T-helper 22 cell (primary cell): ENCODE data around the gene GSTM1.
"Not testable (repeated sequence)": the region's sequence is repeated elsewhere in the genome, so short reads cannot be mapped to it uniquely, and the experiment has no call there.

ENCODE experiments used
- DNase-seq: peaks from one replicate; pipeline ENCODE4 v3.0.0-alpha.2; 2020; ENCODE audit warnings: low read depth

The GSTM1 gene

DNA sequence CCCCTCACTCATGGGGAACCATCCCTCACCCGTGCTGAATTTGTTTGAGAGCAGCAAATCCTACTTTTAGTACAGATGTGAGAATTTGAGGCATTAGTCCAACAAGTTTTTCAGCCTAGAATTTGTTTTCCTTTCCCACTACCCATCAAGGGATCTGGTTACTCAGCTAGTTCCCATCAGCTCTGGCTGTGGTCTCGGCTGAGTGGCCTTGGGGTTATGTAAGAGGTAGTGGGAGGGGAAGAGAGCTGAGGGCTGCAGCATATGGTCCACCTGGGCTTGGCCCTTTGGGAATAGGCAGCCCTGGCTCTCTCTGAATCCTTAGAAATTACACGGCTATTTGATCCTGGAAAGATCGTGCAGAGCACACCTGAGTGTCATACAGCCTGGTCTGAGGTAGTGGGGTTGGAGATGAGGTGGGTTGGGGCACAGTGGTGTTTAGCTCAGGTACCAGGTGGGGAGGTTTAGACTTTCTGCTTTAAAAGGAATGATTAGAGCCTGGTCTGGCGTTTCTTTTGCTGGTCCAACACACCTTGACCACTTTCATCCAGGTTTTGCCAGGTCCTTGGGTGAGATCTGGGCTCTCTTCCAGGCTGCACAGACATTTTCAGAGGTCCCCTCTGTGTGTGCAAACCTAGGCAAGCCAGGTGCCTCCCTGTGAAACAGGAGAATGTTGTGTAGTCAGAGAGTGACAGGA is 27.5 kb upstream of the GSTM1 start:
- no peak for DNase-seq

DNA sequence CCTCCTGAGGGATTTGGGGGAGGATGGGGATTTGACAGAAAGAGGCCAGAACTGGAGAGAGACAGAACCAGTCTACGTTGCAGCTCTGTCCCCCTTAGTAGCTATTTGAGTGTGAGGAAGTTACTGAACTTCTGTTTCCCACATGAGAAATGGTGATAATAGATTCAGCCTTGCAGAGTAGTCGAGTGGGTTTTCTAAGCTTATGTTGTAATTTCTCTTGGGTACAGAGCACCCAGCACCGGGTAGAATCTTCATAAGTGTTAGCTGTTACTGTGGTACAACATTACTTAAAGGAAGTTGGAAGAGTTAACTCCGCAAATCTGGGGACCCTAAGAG is 27.0 kb upstream of the GSTM1 start:
- DNase-seq: not testable (repeated sequence)

DNA sequence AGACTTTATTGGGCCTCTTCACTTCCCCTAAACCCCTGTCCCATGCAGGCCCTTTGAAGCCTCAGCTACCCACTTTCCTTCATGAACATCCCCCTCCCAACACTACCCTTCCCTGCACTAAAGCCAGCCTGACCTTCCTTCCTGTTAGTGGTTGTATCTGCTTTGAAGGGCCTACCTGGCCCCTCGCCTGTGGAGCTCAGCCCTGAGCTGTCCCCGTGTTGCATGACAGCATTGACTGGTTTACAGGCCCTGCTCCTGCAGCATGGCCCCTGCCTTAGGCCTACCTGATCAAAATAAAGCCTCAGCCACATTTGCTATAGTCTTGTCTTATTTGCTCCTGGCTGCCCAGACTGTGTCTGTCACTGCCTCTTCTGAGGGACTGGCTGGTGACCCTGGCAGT is 26.2 kb upstream of the GSTM1 start:
- DNase-seq: no peak

DNA sequence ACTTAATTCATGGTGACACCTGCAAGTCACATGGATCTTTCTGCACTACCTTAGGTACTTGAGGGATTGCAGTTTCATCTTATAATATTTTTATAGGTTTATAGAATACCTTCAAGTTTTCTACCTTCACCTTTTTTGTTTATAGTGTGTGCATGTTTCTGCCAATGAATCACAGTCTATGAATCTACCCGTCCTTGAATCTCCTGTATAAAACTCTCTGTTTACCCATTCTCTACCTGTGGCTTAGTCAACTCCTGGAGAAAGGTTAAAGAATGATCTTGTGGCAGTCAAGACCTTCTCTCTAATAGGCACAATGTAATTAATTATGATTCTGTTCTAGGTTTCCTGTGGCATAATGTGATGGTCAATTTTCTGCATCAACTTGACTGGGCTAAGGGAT is 22.9 kb upstream of the GSTM1 start:
- no peak for DNase-seq

DNA sequence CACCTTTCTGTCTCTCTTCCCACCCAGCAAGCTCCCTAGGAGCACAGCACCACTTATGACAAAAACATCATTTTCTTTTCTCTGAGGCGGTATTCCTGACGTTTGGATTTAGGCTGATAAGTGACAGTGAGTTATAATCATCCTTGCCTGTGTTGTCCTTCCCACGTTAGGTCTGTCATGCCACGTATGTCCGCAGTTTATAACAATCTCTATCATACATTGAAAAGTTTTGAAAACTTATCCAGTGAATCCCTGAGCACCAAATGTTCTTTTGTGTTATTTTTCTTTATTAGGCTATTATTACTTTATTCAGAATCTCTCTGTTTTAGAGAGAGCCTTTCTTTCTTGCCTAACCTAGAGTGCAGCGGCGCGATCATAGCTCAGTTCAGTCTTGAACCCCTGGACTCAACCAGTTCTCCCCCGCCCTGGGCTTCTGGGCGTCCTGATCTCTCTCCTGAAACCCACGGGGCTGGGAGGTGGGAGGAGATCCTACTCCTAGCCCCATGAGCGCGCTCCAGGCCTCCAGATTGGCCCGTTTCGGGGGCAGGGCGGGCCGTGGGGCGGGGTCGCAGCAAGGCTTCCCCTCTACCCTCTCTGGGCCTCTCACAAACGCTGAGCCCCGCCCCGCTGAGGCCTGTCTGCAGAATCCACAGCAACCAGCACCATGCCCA is 20.0 kb upstream of the GSTM1 start, which contains the start of gene GSTM2:
GSTM2 (plus strand) TSS at position 606 of the 671 bp plus-strand sequence; CDS start at position 665, 59 bp downstream.
- DNase-seq: peak; percentile 66

DNA sequence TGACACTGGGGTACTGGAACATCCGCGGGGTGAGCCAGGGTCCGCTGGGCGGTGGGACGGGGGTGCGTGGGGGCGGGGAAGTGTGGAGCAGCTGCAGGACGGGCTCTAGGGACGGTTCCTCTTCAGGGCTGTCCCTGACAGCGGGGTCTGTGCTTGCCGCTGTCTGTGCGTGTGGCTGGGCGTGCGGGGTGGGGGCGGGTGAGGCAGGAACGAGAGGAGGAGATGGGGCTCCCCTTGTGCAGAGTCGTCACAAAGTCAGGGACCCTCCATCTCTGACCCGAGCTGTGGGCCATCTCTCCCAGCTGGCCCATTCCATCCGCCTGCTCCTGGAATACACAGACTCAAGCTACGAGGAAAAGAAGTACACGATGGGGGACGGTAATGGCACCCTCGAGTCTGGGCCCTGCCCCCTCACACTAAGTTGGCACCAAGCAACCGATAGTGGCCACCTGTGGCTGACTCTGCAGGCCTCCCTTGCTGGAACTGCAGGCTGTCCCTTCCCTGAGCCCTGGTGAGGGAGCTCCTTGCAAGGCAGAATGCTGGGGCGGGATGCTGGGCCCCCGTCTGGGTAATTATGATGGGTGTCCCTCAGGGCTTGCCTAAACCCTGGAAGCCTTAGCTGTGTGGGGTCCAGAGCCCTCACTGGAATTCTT is 19.4 kb upstream of the GSTM1 start:
- DNase-seq: no peak

DNA sequence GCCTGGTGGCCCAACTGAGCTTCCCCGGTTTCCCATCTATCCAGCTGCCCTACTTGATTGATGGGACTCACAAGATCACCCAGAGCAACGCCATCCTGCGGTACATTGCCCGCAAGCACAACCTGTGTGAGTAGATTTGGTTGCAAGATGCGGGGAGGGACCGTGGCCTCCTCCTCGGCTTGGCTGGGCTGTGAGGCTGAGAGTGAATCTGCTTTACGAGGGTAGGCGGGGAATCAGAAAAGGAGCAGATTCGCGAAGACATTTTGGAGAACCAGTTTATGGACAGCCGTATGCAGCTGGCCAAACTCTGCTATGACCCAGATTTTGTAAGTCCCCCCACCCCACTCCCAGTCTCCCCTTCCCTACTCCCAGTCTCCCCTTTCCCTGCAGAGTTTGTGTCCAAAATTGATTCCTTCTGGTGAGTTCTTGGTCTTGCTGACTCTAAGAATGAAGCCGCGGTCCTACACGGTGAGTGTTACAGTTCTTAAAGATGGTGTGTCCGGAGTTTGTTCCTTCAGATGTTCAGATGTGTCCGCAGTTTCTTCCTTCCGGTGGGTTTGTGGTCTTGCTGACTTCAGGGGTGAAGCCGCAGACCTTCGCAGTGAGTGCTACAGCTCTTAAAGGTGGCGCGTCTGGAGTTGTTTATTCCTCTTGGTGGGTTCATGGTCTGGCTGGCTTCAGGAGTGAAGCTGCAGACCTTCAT is 18.2 kb upstream of the GSTM1 start:
- DNase-seq: no peak

DNA sequence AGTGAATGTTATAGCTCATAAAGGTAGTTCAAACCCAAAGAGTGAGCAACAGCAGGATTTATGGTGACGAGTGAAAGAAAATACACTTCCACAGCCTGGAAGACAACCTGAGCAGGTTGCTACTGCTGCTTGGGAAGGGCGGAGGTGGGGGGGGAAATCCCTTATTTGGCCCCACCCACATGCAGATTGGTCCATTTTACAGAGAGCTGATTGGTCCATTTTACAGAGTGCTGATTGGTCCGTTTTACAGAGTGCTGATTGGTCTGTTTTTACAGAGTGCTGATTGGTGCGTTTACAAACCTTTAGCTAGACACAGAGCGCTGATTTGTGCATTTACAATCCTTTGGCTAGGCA is 17.7 kb upstream of the GSTM1 start:
- DNase-seq: not testable (repeated sequence)

DNA sequence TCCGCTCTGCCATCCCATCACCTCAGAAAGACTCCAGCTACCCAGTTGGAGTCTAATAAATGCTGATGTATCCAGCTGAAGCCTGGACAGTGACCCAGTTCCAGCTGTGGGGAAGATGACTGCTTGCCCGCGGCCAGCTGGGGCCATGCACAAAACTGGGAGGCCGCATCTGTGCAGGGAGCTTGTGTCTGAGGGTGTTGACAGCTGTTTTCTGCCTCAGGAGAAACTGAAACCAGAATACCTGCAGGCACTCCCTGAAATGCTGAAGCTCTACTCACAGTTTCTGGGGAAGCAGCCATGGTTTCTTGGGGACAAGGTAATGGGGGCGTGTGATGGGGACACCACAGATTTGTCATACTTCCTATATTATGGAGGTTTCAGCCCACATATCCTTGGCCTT is 16.6 kb upstream of the GSTM1 start:
- DNase-seq: no peak

DNA sequence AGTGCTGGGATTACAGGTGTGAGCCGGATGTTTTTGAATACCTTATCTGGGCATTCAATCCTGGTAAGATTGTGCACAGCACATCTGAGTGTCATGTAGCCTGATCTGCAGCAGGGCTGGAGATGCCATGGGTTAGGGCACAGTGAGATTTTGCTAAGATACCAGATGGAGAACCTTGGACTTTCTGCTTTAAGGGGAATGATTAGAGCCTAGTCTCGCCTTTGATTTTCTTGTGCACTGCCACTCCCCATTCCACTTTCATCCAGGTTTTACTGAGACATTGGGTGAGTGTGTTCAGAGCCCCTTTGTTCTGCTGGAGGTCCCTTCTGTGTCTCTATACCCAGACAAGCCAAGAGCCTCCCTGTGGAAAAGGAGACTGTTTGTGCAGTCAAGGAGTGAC is 13.8 kb upstream of the GSTM1 start:
- not testable (repeated sequence) for DNase-seq

DNA sequence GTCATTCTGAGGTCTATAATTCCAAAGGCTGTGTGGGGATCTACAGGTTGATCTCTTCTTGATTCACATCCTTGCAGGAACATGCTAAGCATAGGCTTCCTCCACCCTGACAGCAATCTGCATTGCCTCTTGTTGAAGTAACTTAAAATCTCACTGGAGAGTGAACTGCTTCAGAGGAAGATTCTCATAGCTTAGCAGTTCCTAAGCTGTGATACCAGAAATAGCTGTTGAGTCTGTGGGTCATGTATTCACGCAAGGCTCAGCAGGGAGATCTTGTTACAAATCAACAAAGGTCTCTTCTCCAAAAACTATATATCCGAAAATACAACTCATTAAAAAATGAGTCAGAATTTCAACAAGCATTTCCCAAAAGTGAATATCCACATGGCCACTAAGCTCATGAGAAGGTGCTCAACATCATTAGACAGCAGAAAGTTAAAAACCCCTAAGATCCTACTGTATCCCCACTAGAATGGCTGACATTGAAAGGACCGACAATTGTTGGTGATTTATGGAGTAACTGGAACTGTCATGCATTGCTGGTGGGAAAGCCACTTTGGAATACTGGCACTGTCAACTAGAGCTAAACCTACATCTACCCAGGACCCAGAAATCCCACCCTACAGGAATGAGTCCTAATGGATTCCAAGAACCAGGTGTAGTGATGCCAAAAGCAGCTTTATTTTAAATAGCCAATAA is 10.8 kb upstream of the GSTM1 start:
- not testable (repeated sequence) for DNase-seq

DNA sequence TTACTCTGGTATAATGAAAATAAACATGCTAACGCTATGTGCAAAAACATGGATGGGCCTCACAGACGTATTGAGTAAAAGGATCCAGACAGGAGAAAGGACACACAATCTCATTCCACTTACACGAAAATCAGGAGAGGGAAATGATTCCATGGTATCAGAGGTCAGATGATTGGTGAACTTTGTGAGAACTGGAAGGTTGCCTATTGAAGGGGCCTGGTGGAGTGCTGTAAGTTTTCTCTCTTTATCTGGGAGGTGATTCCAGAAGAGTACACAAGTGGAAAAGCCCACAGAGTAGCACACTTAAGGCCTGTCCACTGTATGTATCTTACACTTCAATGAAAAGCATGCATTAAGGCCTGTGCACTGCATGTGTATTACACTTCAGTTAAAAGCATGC is 10.2 kb upstream of the GSTM1 start:
- DNase-seq: no peak

DNA sequence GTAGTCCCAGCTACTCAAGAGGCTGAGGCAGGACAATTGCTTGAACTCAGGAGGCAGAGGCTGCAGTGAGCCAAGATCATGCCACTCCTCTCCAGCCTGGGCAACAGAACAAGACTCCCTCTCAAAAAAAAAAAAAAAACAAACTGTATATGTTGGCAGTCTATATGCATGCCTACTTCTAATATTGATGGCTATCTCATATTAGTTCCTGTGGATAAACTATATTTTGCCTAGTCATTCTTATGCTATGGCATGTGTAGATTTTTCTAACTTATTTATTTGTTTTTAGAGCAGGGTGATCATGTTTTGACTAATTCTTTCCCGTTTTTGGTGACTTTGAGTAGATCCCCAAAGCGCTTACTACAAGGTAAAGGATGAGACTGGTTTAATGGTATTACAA is 9.0 kb upstream of the GSTM1 start:
- DNase-seq: not testable (repeated sequence)

DNA sequence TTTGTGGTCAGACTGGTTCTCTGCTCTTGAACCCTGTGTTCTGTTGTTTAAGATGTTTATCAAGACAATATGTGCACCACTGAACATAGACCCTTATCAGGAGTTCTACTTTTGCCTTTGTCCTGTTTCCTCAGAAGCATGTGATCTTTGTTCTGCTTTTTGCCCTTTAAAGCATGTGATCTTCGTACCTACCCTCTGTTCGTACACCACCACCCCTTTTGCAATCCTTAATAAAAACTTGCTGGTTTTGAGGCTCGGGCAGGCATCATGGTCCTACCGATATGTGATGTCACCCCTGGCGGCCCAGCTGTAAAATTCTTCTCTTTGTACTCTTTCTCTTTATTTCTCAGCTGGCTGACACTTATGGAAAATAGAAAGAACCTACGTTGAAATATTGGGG is 2.8 kb upstream of the GSTM1 start:
- not testable (repeated sequence) for DNase-seq

DNA sequence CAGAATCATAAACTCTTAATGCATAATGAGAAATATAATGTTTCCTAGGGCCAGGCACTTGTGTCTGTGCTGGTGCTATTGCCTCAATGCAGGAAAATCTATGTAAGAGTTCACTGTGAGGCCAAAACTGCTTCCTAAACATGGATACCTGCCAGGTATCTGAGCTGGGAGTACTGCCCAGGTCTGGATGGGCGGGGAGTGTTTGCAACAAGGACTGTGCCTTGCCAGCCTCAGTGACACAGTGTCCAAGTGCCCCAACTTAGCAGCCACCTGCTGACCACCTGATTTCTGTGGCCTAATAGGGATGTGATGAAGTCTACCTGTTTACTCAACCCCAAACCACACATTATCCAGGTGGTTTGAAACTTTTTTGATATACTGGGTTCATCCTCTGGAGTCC is 2.2 kb upstream of the GSTM1 start:
- DNase-seq: not testable (repeated sequence)

DNA sequence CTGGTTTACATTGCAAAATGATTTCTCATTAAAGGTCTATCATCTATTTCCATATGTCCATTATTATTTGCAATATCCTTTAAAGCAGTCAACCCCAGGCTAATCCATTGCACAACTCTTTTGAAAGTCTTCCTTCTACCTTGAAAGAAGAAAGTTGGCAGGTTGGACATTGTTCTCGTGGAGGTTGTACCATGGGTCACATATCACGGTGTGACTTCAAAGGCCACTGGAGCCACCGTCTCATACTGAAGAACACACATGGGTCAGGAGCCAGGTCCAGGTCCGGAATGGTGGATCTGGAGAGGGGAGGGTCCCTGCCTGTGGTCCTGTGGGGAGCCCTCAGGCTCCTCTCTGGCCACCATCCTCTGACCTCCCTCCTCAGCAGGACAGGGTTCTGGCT is 1.7 kb upstream of the GSTM1 start:
- DNase-seq: not testable (repeated sequence)

DNA sequence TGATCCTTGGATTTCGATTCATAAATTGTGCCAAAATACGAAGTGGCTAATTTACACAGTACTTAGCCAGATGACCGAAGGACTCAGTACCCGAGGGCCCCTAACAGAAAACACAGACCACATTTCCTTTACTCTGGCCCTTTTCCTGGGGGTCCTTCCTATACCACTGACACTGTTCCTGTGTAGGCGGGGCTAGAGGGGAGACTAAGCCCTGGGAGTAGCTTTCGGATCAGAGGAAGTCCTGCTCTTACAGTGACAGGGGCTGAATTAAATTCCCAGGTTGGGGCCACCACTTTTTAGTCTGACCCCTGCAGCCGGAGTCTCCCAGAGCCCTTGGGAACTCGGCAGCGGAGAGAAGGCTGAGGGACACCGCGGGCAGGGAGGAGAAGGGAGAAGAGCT is 508 bp upstream of the GSTM1 start:
- DNase-seq: not testable (repeated sequence)

DNA sequence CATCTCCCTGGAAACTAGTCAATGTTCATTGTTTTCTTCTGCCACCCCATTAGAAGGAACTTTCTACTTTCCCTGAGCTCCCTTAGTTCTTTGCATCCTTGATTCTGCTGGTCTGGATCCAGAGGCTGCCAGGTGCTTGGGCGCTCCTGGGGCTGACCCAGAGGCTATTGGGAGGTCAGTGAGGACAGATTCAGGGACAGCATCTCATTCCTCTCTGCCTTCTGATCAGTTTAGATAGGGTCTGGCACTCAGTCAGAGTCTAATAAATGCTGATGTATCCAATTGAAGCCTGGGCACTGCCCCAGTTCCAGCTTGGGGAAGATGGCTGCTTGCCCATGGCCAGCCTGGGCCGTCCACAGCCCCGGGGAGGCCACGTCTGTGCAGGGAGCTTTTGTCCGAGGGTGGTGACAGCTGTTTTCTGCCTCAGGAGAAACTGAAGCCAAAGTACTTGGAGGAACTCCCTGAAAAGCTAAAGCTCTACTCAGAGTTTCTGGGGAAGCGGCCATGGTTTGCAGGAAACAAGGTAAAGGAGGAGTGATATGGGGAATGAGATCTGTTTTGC is 2.3 kb downstream of the GSTM1 start:
- DNase-seq: no peak

DNA sequence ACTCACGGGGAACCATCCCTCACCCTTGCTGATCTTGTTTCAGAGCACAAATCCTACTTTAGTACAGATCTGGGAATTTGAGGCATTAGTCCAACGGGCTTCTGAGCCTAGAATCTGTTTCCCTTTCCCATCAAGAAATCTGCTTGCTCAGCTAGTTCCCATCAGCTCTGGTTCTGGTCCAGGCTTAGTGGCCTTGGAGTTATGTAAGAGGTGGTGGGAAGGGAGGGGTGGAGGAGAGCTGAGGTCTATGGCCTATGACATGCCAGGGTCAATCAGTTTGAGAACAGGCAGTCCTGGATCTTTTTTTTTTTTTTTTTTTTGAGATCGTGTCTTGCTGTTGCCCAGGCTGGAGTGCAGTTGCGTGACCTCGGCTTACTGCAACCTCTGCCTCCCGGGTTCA is 4.1 kb downstream of the GSTM1 start:
- no peak for DNase-seq

DNA sequence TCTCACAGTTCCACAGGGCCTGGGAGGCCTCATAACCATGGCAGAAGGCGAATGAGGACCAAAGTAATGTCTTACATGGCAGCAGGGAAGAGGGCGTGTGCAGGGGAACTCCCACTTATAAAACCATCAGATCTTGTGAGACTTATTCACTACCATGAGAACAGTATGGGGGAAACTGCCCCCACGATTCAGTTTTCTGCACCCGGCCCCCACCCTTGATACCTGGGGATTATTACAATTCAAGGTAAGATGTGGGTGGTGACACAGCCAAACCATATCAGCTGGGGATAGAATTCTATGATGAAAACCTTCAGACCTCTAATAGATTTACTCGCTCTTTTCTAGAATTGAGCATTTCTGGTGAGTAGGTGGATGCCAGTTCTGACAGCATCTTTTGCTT is 6.8 kb downstream of the GSTM1 start:
- DNase-seq: not testable (repeated sequence)

DNA sequence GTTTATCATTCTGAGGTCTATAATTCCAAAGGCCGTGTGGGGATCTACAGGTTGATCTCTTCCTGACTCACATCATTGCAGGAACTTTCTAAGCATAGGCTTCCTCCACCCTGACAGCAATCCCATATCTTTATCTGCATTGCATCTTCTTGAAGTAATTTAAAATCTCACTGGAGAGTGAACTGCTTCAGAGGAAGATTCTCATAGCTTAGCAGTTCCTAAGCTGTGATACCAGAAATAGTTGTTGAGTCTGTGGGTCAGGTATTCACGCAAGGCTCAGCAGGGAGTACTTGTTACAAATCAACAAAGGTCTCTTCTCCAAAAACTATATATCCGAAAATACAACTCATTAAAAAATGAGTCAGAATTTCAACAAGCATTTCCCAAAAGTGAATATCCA is 7.5 kb downstream of the GSTM1 start:
- DNase-seq: not testable (repeated sequence)

DNA sequence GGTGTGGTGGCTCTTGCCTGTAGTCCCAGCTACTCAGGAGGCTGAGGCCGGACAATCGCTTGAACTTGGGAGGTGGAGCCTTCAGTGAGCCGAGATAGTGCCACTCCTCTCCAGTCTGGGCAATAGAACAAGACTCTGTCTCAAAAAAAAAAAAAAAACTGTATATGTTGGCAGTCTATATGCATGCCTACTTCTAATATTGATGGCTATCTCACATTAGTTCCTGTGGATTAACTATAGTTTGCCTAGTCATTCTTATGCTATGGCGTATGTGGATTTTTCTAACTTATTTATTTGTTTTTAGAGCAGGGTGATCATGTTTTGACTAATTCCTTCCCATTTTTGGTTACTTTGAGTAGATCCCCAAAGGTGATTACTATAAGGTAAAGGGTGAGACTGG is 9.4 kb downstream of the GSTM1 start:
- no peak for DNase-seq
